ENCODE results near the gene TMEM79.

TMEM79 gene

GRCh38 chr1:156284112-156284511 is at the start of gene TMEM79:
TSS of gene TMEM79 (plus strand) at chr1:156284325. CDS start at chr1:156285227, 902 bp downstream.
- no peak for DNase-seq

GRCh38 chr1:156236164-156236563 is 48.0 kb upstream of the TMEM79 start:
- DNase-seq, result no peak

- no peak for DNase-seq
Measured at GRCh38 chr1:156238248-156238647, 45.9 kb upstream of the TMEM79 start.

- DNase-seq, result no peak
Measured at GRCh38 chr1:156241311-156241811, 42.8 kb upstream of the TMEM79 start.

GRCh38 chr1:156241926-156242325 is 42.2 kb upstream of the TMEM79 start, which contains the start of gene BGLAP:
TSS of gene BGLAP (plus strand) at chr1:156242184. CDS start at chr1:156242232, 48 bp downstream.
- DNase-seq, result no peak

- no peak for DNase-seq
Measured at GRCh38 chr1:156242738-156243137, 41.4 kb upstream of the TMEM79 start.

GRCh38 chr1:156244126-156244525 is 40.0 kb upstream of the TMEM79 start:
- no peak for DNase-seq

GRCh38 chr1:156244712-156245111 is 39.4 kb upstream of the TMEM79 start:
- DNase-seq, result no peak

GRCh38 chr1:156245451-156246232 is 38.5 kb upstream of the TMEM79 start:
- no peak for DNase-seq

- no peak for DNase-seq
Measured at GRCh38 chr1:156246241-156246780, 37.8 kb upstream of the TMEM79 start.

GRCh38 chr1:156246781-156247459 is 37.2 kb upstream of the TMEM79 start:
- DNase-seq, result no peak

- no peak for DNase-seq
Measured at GRCh38 chr1:156247460-156248322, 36.4 kb upstream of the TMEM79 start, which contains the start of gene PAQR6. TSS of gene PAQR6 (minus strand) at chr1:156248056. CDS start at chr1:156246731, 1,325 bp downstream.

- DNase-seq, result no peak
Measured at GRCh38 chr1:156248323-156248683, 35.8 kb upstream of the TMEM79 start.

- no peak for DNase-seq
Measured at GRCh38 chr1:156249593-156249992, 34.5 kb upstream of the TMEM79 start.

- DNase-seq, result no peak
Measured at GRCh38 chr1:156251527-156251926, 32.6 kb upstream of the TMEM79 start.

GRCh38 chr1:156253634-156254033 is 30.5 kb upstream of the TMEM79 start:
- no peak for DNase-seq

- no peak for DNase-seq
Measured at GRCh38 chr1:156257711-156258110, 26.4 kb upstream of the TMEM79 start.

GRCh38 chr1:156258859-156259258 is 25.3 kb upstream of the TMEM79 start:
- DNase-seq, result no peak

GRCh38 chr1:156259805-156260204 is 24.3 kb upstream of the TMEM79 start:
- no peak for DNase-seq

- DNase-seq, result no peak
Measured at GRCh38 chr1:156260896-156261295, 23.2 kb upstream of the TMEM79 start.

GRCh38 chr1:156262461-156263287 is 21.5 kb upstream of the TMEM79 start:
- DNase-seq, result no peak

GRCh38 chr1:156263288-156263655 is 20.9 kb upstream of the TMEM79 start:
- no peak for DNase-seq

Data from SIG-M5 (cell line).